MCF 10A (cell line): ENCODE results near the gene IMP4. TPM values are rescaled to one million over a fixed set of nuclear protein-coding genes. Genes with fewer than 3 reads are reported as not detected.

Experiments used
- BruUV-seq: library from RNA; stranded (reverse); fragments of 400-500 nt; replicated peaks from 2 replicates; lab custom pipeline; 2021; lab: Mats Ljungman, UMichigan
- CTCF ChIA-PET: fragments of 300-600 bp; sonication (Branson Sonifier 250); formaldehyde crosslinking; extraction: SDS; loops from one replicate; lab custom pipeline; 2021; ENCODE audit warnings: antibody characterized with exemption, inconsistent platforms; lab: Yijun Ruan, JAX
- POLR2A ChIA-PET: fragments of 300-600, 350-650 bp; sonication (Branson Sonifier 250); formaldehyde crosslinking; extraction: SDS; loops from one replicate; lab custom pipeline; 2020; ENCODE audit warnings: antibody characterized with exemption, inconsistent platforms; lab: Yijun Ruan, JAX
- DNase-seq: peaks from one replicate; pipeline ENCODE4 v3.0.0-alpha.2; 2018; ENCODE audit not compliant: unreplicated experiment
- H3K27ac Mint-ChIP-seq: one replicate; pipeline ENCODE4 v1.8.0; 2022; ENCODE audit warnings: mild to moderate bottlenecking, low read depth, mixed read lengths; ENCODE audit not compliant: unreplicated experiment
- H3K27me3 Mint-ChIP-seq: one replicate; pipeline ENCODE4 v1.8.0; 2022; ENCODE audit warnings: mixed read lengths; ENCODE audit not compliant: insufficient read depth, unreplicated experiment
- H3K36me3 Mint-ChIP-seq: one replicate; pipeline ENCODE4 v1.8.0; 2022; ENCODE audit warnings: mild to moderate bottlenecking, moderate library complexity, mixed read lengths; ENCODE audit not compliant: insufficient read depth, unreplicated experiment
- H3K4me1 Mint-ChIP-seq: one replicate; pipeline ENCODE4 v1.8.0; 2022; ENCODE audit warnings: mixed read lengths; ENCODE audit not compliant: insufficient read depth, unreplicated experiment
- H3K4me3 Mint-ChIP-seq: one replicate; pipeline ENCODE4 v1.8.0; 2022; ENCODE audit warnings: mild to moderate bottlenecking, moderate library complexity, mixed read lengths; ENCODE audit not compliant: unreplicated experiment
- H3K9me3 Mint-ChIP-seq: one replicate; pipeline ENCODE4 v1.8.0; 2022; ENCODE audit warnings: mixed read lengths; ENCODE audit not compliant: unreplicated experiment
- intact Hi-C: fragments of 100-400 bp; cut with micrococcal nuclease; formaldehyde crosslinking; loops from 2 replicates; pipeline ENCODE4 v1.14.1; 2022
- total RNA-seq: library from RNA; stranded (reverse); gene quantifications from 2 replicates; pipeline ENCODE4 v1.2.3, GENCODE V29; 2022
- TF ChIP-seq, protein P1 (sequence below): fragments of 200-600 bp; IDR thresholded peaks from one replicate; pipeline ENCODE4 v1.8.0; 2022; ENCODE audit warnings: antibody characterized with exemption, mild to moderate bottlenecking; ENCODE audit not compliant: unreplicated experiment

Gene IMP4
- total RNA-seq, 1 experiment from 2014 or later = 144 TPM

DNA sequence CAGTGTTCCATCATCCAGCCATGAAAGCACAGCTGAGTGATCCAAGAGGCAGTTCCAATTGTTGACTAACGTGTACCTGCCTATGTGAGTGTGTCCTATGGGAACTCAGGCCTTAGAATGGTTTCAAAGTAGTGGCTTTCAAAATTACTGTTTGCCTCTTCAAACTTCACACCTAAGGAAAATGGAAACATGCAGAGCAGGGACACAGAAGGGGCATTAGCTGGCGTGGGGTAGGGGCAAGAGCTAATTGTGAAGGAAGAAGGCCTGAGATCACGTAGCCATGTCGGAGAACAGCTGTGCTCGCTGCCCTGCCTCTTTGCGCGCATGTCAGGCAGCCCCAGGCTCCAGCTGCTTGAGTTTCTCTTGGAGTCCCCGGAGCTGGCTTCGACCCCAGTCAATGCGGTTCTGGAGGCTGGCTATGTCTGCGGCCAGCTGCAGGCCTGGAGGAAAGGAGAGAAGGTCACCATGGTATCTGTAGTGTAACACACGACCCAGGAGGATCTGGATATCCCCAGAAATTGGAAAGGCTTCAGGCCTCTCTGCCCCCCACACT is 3.8 kb upstream of the IMP4 start:
- no peak overlapping the region for H3K27ac Mint-ChIP-seq
- BruUV-seq = no TSS peak
- no peaks in the 10 kb centered on the region for H3K9me3 Mint-ChIP-seq
- no peak for DNase-seq
- TF ChIP-seq, protein P1, sequence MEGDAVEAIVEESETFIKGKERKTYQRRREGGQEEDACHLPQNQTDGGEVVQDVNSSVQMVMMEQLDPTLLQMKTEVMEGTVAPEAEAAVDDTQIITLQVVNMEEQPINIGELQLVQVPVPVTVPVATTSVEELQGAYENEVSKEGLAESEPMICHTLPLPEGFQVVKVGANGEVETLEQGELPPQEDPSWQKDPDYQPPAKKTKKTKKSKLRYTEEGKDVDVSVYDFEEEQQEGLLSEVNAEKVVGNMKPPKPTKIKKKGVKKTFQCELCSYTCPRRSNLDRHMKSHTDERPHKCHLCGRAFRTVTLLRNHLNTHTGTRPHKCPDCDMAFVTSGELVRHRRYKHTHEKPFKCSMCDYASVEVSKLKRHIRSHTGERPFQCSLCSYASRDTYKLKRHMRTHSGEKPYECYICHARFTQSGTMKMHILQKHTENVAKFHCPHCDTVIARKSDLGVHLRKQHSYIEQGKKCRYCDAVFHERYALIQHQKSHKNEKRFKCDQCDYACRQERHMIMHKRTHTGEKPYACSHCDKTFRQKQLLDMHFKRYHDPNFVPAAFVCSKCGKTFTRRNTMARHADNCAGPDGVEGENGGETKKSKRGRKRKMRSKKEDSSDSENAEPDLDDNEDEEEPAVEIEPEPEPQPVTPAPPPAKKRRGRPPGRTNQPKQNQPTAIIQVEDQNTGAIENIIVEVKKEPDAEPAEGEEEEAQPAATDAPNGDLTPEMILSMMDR = no peak
- no peak overlapping the region for H3K4me3 Mint-ChIP-seq
- ChIA-PET POLR2A (interaction anchor here (0.8 to 1.1 kb wide), 2 partner anchors 20 to 158 kb away, joined by 3 to 5 read pairs; partner anchors contain the start of gene SMPD4), CTCF (interaction anchor here (0.7 to 9.2 kb wide), 3 partner anchors 156 to 412 kb away, joined by 3 to 90 read pairs (median 5); partner anchors contain the start of genes MZT2B and SMPD4)
- peaks cover 30% of the 10 kb centered on the region for H3K36me3 Mint-ChIP-seq
- H3K27me3 Mint-ChIP-seq = no peaks in the 10 kb centered on the region
- intact Hi-C loops = no loop called here
- peaks cover 17% of the 10 kb centered on the region for H3K4me1 Mint-ChIP-seq

DNA sequence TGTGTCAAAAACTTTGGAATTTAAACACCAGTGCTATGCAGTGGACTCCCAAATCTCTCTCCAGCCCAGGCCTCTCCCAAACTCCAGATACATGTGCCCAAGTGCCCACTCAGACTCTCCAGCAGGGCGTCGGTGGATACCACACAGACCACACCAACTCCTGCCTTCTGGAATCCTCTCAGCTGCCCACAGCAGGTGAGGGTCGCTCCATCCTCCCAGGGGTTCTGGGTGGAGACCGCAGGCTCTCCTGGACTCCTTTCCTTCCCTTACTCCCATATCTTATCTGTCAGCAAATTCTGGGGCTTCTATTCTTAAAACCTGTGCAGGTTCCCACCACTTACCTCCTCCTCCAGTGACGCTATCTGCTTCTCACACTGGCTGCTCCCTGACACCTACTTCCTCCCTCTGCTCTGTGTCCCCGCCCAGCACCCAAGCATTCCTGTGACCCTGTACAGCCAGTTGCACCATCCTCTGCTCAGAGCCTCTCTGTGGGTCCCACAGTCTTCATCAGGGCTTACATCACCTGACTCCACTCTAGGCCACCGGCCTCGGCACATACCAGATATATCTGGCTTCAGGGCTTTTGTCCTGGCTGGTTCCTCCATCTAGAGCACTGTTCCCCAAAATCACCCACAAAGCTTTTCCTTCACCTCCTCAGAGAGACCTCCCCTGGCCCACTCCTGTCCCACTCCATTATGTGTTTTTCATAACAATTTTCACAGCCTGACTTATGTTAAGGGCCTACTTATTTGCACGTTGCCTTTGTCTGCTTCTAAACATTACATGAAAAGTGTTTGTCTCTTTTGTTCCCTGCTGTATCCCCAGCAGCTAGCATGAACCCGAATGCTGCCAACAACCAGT is 2.6 kb upstream of the IMP4 start:
- Mint-ChIP-seq H3K4me1 (peaks cover 12% of the 10 kb centered on the region), H3K36me3 (peaks cover 30% of the 10 kb centered on the region), H3K4me3 (no peak overlapping the region), H3K27me3 (no peaks in the 10 kb centered on the region), H3K27ac (no peak overlapping the region), H3K9me3 (no peaks in the 10 kb centered on the region)
- DNase-seq = no peak
- ChIA-PET POLR2A (interaction anchor here (3.7 kb wide), 1 partner anchor 159 kb away, joined by 61 read pairs; the partner anchor contains the start of genes MZT2B and SMPD4), CTCF (interaction anchor here (1.1 kb wide), 2 partner anchors 159 to 184 kb away, joined by 3 read pairs; partner anchors contain the start of gene SMPD4)
- BruUV-seq = no TSS peak
- TF ChIP-seq, protein P1 = no peak
- intact Hi-C loops = no loop called here

DNA sequence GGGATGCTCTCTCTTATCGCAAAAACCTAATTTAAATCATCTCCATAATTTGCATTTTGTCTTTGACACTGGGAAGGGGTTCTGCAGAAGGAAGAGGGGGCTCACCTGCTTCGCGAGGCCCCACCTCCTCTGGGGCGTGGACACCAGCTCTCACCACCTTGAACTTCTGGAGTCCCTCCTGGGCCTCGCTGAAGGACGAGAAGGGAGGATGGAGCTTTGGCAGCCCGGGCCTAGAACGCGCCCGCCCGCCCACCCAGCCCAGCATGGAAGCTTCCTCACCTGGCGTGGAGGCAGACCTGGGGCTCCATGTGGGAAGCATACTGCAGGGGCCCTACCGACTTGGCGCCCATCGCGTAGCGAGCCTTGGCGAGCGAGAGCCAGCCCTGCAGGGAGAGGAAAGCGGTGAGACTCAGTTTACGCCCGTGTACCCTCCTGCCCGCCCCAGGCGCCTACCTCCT is 1.1 kb upstream of the IMP4 start:
- intact Hi-C loops = no loop called here
- Mint-ChIP-seq H3K4me3 (peak overlapping the region; percentile 98), H3K36me3 (peaks cover 45% of the 10 kb centered on the region), H3K4me1 (peaks cover 12% of the 10 kb centered on the region), H3K9me3 (no peaks in the 10 kb centered on the region), H3K27me3 (no peaks in the 10 kb centered on the region), H3K27ac (peak overlapping the region; percentile 98)
- POLR2A ChIA-PET = interaction anchor here (0.9 to 3.7 kb wide), 13 partner anchors 9 to 763 kb away, joined by 3 to 61 read pairs (median 9); partner anchors contain the start of genes MZT2B, PLEKHB2, PTPN18 and SMPD4
- no TSS peak for BruUV-seq
- CTCF ChIA-PET = interaction anchor here (0.6 to 4.4 kb wide), 6 partner anchors 9 to 809 kb away, joined by 3 to 37 read pairs (median 4); partner anchors contain the start of gene SMPD4
- peak; percentile 33 for DNase-seq
- TF ChIP-seq, protein P1 = no peak
